HG02588 (cell line): Measurements from ENCODE around the gene ZNF804B.

ENCODE experiments used
- ATAC-seq: cut with Tn5 transposase; IDR thresholded peaks from one replicate; pipeline ENCODE4 v1.9.1; 2021; ENCODE audit warnings: mild to moderate bottlenecking, moderate library complexity; ENCODE audit not compliant: unreplicated experiment

Gene ZNF804B

GRCh38 chr7:88965371-88965770 lies 205.9 kb downstream of the ZNF804B start:
- no peak for ATAC-seq

GRCh38 chr7:88967432-88967831 lies 207.9 kb downstream of the ZNF804B start:
- no peak for ATAC-seq

- no peak for ATAC-seq
These were observed 209.7 kb downstream of the ZNF804B start for GRCh38 chr7:88969167-88969566.

- ATAC-seq, result no peak
These were observed 225.8 kb downstream of the ZNF804B start for GRCh38 chr7:88985295-88985694.

GRCh38 chr7:89001306-89001705 lies 241.8 kb downstream of the ZNF804B start:
- ATAC-seq, result no peak

GRCh38 chr7:89002981-89003956 lies 243.8 kb downstream of the ZNF804B start:
- ATAC-seq, result peak; percentile 85

- ATAC-seq, result no peak
These were observed 252.5 kb downstream of the ZNF804B start for GRCh38 chr7:89012016-89012415.

GRCh38 chr7:89017695-89018094 lies 258.2 kb downstream of the ZNF804B start:
- ATAC-seq, result no peak

GRCh38 chr7:89021741-89022140 lies 262.2 kb downstream of the ZNF804B start:
- ATAC-seq, result no peak

- no peak for ATAC-seq
These were observed 263.7 kb downstream of the ZNF804B start for GRCh38 chr7:89023206-89023605.

GRCh38 chr7:89023877-89024276 lies 264.4 kb downstream of the ZNF804B start:
- no peak for ATAC-seq

GRCh38 chr7:89027781-89028180 lies 268.3 kb downstream of the ZNF804B start:
- ATAC-seq, result no peak

- no peak for ATAC-seq
These were observed 268.8 kb downstream of the ZNF804B start for GRCh38 chr7:89028319-89028718.

GRCh38 chr7:89029864-89030263 lies 270.4 kb downstream of the ZNF804B start:
- ATAC-seq, result no peak

GRCh38 chr7:89041240-89041639 lies 281.7 kb downstream of the ZNF804B start:
- no peak for ATAC-seq

GRCh38 chr7:89042940-89043339 lies 283.4 kb downstream of the ZNF804B start:
- ATAC-seq, result no peak

GRCh38 chr7:89049043-89049442 lies 289.5 kb downstream of the ZNF804B start:
- ATAC-seq, result no peak

GRCh38 chr7:89053130-89053529 lies 293.6 kb downstream of the ZNF804B start:
- ATAC-seq, result no peak

GRCh38 chr7:89054361-89054760 lies 294.9 kb downstream of the ZNF804B start:
- ATAC-seq, result no peak

GRCh38 chr7:89060234-89060633 lies 300.7 kb downstream of the ZNF804B start:
- ATAC-seq, result no peak

- no peak for ATAC-seq
These were observed 305.3 kb downstream of the ZNF804B start for GRCh38 chr7:89064831-89065230.

GRCh38 chr7:89067048-89067447 lies 307.5 kb downstream of the ZNF804B start:
- ATAC-seq, result no peak

- ATAC-seq, result no peak
These were observed 312.6 kb downstream of the ZNF804B start for GRCh38 chr7:89072081-89072480.
